GM21723 (cell line): Measurements from ENCODE around the gene ERFL.

ENCODE experiments used
- ATAC-seq: cut with Tn5 transposase; IDR thresholded peaks from one replicate; pipeline ENCODE4 v1.9.1; 2021; ENCODE audit warnings: mild to moderate bottlenecking, moderate library complexity; ENCODE audit not compliant: unreplicated experiment

The ERFL gene

DNA sequence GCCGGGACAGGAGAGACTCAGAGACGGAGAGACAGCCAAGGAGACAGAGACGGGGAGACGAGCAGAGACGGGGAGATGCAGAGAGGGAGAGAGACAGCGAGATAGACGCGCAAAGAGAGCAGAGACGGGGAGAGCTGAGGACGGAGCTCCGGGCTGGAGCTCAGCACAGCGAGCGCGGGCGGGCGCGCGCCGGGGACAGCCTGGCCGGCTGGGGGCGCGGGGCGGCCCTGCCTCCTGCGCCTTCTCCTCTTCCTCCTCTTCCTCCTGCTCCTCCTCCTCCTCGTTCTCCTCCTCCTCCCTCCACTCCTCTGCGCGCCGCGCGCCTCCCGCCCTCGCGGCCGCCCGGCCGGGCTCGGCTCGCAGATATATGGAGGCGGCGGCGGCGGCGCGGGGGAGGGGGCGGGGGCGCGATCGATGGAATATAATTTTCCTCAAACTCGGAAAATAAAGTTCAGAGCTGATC lies at the start of gene ERFL:
Gene ERFL (minus strand): TSS at position 229 of the 463 bp plus-strand sequence. CDS start 15,530 bp downstream, outside the sequence.
- no peak for ATAC-seq

DNA sequence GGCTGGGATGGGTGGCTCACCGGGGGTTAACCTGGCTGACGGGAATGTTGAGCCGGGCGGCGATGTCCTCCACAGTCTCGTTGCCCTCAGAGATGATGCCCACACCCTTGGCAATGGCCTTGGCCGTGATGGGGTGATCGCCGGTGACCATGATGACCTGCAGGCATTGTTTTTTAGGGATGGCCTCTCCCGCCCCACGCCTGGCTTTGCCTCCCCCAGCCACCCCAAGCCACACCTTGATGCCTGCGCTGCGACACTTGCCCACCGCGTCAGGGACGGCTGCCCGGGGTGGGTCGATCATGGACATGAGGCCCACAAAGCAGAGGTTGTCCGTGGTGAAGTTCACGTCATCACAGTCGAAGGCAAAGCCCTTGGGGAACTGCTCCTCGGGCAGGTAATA lies 49.7 kb upstream of the ERFL start:
- ATAC-seq: no peak

DNA sequence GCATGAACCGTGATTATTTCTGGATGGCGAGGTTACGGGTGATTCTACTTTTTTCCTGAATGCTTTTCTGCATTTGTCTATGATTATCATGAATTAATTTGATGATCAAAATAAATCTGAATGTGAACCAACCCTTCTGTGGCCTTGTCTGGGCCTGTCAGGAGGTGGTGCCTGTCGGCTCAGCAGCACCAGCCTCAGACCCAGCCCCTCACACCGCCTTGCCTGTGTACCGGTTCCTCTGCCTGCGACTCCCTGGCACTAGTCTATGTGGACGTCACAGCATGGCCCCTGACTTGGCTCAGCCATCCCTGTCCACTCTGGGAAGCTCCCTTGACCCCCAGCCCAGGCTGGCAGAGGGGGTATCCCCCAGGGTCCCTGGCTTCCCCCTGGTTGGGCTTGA lies 46.4 kb upstream of the ERFL start:
- no peak for ATAC-seq

DNA sequence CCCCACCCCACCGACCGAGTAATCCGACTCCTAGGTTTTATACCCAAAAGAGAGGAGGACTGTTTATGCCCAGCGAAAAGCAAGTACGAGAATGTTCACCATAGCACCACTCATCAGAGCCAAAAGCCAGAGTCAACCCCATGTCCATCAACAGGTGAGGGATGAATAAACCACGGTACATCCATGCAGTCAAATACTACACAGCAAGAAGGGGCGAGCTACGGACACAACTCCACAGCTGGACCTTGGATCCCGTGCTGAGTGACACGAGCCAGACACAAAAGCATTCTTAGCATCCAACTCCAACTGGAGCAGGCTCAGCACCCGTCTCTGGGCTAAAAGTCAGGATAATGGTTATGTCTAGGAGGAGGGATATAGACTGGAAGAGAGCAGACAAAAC lies 43.1 kb upstream of the ERFL start:
- ATAC-seq: no peak

DNA sequence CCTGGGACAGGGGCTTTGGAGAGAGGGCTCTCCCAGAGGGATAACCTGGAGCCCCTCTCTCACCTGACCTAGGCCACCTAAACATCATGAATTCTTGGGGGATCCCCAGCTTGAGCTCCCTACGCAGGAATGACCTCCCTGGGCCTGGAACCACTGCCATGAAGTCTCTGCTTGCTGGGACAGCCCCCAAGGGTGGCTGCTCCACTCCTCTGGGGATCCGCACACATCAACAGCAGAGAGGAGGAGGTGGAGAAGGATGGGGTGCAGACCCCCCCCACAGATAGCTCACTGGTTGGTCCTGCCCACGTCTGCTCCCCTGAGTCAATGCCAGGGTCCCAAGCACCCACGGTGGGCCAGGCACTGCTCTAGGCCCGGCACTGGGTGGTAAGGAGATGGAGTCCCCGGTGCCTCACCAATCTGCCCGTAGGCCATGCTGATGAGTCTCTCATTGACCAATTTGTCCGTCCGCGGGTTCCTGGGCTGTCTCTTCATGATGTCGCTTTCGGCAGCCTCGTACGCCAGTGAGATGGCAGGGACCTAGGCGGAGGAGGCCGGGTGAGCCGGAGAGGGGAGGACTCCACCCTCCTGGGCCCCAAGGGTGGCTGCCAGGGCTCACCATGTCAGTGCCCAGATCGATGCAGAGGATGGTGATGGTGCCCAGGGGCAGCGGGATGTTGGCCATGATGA lies 41.7 kb upstream of the ERFL start:
- no peak for ATAC-seq

DNA sequence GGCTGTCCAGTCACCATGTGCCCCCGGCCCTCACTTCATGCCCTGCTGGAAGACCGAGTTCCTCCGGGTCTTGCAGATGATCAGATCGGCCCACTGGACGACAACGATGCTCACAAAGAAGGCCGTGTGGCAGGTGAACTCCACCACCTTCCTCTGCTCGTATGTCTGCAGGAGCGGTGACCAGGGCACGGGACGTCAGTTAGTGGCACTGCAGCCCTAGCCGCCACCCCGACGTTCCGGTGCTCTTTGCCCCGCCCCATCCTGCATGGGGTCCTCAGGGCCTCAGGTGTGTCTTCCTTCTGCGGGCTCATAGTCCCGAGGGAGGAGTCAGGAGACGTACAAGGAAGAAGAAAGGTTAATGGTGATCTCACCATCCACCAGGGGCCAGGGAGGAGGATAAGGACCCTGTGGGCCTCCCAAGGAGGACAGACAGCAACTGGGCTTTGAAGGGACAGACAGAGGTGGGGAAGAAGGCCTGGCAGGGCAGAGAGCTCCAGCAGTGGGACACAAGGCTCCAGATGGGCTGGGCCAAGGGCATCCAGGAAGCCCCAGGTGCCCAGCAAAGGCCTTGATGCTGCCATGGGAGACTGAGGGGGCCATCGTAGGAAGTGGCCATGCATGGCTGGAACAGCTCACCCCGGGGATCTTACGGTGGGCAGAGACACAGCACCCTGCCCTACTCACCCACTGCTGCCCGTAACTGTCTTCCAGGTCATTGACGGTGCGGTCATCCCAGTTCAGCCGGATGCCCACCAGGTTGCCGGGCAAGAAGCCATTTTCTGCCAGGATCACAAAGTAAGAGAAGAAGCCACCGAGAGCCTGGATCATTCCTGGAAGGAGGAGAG lies 40.7 kb upstream of the ERFL start:
- ATAC-seq: no peak

DNA sequence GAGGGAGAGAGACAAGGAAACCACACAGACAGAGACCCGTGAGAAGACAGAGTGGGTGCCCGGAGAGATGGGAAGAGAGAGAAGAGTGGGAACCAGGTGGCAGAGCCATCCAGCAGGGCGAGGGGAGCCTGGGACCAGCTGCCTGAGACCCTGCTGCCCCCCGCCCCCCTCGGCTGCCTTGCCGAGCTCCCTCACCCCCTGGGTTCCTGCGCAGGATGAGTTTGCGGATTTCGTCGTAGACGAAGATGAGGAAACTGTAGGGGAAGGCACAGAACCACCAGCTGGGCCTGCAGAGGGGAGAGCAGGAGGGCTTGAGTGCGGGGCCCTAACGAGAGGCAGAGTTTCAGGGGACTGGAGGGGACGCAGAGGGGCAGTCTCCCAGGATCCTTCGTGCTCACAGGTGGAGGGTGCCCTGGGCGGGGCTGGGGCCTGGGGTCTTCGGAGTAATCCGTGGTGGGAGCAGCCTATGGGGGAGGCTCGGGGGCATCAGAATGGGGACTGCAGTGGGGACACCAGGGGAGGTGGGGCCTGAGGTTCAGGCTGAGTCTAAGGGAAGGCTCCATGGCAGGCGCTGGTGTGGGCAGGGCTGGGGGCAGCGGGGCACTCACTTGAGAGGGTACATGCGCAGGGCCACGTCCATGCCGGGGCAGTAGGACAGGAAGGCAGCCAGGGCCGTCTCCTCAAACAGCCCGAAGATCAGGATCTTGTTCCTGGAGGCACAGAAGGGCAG lies 39.0 kb upstream of the ERFL start:
- ATAC-seq: no peak

DNA sequence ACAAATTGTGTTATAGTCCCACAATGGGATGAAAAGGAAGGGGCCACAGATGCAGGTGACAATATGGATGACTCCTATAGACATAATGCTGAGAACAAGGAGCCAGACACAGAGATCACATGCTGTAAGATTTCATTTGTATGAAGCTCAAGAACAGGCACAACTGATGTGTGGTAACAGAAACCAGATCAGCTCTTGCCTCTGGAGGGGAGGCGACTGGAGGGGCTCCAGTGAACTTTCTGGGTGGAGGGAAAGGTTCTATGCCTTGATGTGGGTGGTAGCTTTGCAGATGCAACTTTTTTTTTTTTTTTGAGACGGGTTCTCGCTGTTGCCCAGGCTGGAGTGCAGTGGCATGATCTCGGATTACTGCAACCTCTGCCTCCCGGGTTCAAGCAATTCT lies 36.9 kb upstream of the ERFL start:
- no peak for ATAC-seq

DNA sequence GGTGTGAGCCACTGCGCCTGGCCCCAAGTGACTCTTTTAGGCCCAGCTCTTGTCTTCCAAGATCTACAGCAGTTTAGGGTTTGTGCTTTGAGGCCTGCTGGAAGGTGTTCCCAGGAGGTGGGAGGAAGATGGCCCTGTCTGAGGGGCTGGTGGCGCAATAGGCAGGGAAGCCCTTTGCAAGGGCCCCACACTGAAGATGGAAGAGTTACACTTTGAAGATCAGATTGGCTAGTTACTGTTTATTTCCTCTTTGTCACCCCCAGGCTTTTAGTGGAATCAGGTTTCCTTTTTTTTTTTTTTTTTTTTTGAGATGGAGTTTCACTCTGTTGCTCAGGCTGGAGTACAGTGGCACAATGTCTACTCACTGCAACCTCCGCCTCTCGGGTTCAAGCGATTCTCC lies 32.7 kb upstream of the ERFL start:
- ATAC-seq: no peak

DNA sequence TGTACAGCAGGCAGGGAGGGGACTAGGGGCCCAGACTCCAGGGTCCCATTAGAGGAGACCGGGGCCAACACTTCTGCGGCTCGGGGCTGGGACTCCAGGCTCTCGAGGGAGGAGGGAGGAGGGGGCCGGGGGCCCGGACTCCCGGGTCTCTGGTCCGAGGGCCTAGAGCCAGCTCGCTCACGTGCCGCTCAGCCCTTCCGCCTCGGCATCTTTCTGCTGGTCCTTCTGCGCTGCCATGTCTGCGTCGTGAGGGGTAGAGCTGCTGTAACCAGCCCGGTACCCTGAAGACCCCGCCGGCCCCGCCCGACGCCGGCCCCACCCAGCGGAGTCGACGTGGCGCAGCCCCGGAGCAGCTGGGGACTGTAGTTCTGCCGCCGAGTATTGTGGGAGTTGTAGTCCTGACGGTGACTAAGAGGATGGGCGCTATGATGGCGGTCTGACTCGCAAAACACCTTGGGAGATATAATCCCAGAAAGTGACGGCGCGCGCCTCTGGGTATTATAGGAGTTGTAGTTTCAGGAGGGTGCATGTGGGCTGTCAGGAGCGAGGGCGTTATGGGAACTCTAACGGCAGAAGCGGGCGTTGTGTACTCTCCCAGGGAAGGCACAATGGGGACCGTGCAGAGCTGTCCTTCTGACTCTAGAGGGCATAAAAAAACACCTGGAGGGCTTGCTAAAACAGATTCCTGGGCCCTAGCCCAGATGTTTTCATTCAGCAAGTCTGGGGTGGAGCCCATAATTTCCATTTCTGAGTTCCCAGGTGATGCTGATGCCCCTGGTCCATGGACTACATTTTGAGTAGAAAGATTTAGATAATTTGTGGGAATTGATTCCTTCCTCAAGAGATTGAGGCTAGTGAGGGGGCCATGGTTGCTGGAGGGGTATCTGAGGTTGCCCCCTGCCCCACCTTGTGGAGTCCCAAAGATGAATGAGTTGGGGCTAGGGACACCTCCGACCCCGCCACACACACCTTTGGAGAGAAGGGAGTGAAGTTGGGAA lies 31.1 kb upstream of the ERFL start, which contains the start of gene RABAC1:
Gene RABAC1 (minus strand): TSS at position 266 of the 998 bp plus-strand sequence. CDS start 29 bp downstream, at position 237.
- peak; percentile 86 for ATAC-seq

DNA sequence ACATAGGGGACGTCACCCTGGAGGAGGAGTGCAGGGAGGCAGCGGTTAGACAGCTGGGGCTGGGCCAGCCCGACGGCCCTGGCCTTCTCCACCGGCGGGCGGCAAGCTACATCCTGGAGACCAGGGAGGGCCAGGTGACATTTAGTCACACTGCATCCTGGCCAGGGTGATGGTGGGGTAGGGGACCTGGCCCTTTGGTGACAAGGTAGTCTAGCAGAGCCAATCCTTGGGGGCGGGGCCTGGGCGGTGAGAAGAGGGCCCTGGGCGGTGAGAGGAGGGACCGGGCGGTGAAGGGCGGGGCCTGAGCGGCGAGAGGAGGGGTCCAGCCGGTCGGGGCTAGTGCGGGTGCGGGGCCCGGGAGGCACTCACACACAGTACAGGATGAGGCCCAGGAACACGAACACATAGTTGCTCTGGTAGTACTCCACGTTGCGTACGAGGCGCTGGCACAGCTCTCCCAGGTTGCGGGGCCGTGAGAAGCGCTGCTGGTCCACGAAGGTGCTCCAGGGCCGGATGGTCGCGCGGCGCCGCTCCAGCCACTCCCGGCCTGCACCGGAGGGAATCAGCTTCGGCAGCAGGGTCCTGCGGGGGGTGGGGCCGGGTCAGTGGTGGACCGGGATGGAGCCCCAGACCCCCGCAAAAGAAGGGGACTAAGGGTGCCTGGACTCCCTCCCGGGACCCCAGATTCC lies 30.3 kb upstream of the ERFL start:
- ATAC-seq: peak; percentile 58

DNA sequence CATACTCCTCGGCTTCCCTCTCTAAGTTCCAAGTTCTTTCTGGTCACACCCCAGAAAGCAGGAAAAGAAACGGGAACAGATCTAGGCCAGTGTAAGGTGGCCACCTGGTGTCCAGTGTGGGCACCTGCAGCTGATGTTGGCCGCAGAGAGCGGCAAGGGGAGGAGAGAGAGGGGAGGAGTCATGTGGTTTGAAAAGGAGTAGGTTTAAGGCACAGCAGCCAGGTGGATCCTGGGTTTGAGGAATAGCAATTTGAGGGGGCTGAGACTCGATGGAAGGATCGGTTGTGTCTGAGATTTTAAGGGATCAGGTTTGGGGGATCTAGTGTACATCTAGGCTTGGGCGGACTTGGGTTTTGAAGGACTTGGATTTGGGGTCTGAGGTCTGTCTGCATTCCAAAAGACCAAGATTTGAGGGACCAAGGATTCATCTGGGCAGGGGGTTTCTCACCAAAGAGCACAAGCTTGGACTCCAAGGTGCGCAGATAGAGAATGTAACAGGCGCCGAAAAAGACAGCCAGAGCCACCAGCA lies 29.7 kb upstream of the ERFL start:
- no peak for ATAC-seq

DNA sequence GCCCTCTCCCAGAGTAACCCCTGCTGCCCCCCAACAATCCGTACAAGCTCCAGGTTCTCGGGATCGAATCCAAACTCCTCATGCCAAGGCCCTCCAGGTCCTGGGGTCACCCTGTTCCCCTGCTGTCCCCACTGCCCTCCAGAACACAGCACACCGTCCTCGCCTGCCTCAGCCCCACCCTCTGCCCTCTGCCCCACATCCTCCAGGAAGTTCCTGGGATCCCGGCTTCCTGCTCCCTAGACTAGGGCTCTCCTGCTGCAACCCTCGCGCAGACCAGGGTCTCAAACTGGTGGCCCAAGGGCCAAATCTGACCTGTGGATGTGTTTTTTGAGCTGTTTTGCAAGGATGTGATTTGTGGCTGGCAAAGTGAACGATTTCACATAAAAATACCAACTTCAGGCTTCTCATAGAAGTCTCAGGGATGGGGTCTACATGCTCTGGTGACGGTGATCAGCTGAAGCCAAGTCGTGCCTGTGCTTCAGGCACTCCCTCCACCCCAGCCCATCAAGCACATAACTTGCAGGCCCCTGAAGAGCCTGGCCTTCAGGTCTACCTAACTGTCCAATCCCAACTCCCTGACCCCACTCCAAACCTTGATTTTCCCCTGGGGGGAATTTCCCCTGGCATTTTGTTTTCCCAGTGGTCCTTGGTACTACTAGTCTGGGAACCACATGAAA lies 29.1 kb upstream of the ERFL start:
- ATAC-seq: no peak

DNA sequence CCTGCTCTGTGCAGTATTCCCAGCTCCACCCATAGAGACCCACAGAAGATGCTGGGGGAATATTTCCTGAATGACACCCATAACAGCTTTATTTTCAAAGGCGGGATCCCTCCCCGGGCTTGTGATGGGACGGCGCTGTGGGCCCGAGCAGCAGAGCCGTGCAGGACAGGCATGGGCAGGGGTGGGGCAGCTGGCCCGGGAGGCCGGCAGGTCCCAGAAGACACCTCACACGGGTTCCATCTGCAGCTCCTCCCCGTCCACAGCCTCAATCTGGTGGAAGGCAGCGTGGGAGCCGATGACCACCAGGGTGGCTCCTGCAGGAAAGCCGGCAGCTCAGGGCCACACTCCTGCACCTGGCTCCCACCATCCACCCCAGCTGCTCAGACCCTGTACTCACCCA lies 28.4 kb upstream of the ERFL start:
- no peak for ATAC-seq

DNA sequence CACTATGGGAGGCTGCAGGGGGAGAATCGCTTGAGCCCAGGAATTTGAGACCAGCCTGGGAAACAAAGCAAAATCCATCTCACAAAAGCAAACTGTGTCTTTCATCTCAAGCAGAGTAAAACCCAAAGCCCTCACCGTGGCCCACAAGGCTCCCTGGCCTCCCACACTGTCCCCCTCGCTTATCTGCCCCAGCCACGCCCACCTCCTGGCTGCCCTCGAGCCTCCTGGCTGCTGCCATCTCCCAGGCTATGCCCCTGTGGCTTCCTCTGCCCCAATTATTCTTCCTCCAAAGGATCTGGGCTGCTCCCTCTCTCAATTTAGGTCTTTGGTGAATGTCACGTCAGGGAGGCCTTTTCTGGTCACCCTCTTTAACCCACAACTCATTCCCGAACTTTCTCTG lies 27.3 kb upstream of the ERFL start:
- ATAC-seq: no peak

DNA sequence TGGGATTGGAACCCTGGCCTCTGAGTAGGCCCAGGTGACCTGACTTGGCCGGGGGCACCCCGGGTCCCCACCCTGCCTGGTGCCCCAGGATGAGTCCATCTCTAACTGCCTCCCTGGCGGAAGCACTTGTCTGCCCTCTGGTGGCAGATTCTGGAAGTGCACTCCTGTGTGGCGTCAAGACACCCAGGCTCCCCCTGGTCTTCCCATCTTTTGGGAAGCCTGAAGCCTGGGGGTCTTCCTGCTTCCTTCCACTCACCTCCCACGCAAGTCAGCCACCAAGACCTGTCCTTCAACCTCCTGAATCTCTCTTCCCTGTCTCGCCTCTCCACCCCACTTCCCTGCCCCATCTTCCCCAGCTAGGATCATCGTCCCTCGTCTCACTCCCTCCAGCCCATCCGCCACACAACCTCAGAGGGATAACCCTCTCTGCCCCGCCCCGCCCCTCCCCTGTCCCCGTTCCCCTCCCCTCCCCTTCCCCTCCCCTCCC lies 23.5 kb upstream of the ERFL start:
- no peak for ATAC-seq

DNA sequence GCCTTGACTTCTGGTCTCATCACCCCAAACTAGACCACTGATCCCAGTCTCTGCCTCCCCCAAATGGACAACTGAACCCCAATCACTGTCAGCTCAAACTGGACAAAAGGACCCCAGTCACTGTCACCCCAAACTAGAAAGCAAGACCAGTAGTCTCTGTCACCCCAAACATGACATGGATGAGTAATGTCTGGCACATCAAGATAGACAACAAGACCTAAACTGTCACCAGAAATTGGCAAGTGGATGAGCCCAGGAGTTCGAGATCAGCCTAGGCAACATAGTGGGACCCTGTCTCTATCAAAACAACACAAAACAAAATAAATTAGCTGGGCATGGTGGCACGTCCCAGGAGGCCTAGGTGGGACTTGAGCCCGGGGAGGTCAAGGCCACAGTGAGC lies 18.8 kb upstream of the ERFL start:
- ATAC-seq: no peak

DNA sequence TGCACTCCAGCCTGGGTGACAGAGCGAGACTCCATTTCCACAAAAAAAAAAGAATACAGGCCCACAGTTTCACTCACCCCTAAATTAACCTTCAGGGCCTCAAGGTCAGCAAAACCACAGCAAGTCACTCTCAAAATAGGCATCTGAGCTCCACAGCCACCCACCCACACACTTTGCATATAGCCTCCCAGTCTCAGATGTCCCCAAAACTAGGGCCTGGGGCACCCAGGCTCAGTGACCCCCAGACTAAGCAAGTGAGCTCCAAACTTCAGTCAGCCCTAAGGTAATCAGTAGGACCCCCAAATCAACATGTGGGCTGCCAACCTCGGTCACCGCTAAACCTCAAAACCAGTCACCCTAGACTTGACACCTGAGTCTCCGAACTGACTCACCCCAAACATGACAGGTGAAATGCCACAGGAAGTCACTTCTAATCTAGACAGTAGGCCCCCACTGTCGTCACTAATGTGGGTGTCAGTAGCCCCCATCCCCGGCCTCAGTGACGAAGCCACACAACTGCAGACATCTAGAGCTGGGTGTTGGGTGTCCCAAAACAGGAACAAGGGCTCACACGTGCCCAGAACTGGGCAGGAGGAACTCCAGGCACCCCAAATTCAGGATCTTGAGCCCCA lies 17.0 kb upstream of the ERFL start:
- ATAC-seq: peak; percentile 73
